Lung microvascular endothelial cell (primary cell): ENCODE data around the gene ASB10. TPM values are rescaled to one million over a fixed set of nuclear protein-coding genes. Genes with fewer than 3 reads are reported as not detected.

Experiments
- DNase-seq, 2 donors: peaks; one replicate each; pipeline versions ENCODE4 v3.0.0 to v3.0.0-alpha.2; 2010; ENCODE audit warnings: low read depth in 2 of 2
- total RNA-seq: library from RNA; depleted of rRNA; stranded (reverse); fragments of >200 nt; gene quantifications from 2 replicates; pipeline ENCODE4 v1.2.1, GENCODE V29; 2014

Gene ASB10
- total RNA-seq, 1 donor from 2014 or later, result not detected

GRCh38 chr7:151135866-151136843 lies 50.9 kb downstream of the ASB10 start:
- DNase-seq, result no peak

DNA sequence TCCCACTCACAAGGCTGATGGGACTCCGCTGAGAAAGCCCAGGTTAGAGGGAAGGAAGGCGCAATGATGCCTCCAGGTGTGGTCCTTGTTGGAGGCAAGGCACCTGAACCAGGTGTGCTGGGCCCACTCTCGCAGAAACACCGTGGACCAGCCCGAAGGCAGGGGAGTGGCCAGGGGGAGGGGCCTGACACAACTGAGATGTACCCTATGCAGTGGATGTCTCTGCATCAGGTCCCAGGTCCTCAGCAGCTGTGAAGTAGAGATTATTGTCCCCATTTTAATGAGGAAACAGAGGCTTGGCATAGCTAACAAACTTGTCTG lies 51.6 kb downstream of the ASB10 start:
- DNase-seq, result no peak

GRCh38 chr7:151134743-151135524 lies 52.1 kb downstream of the ASB10 start:
- no peak for DNase-seq

GRCh38 chr7:151133986-151134742 lies 52.9 kb downstream of the ASB10 start:
- DNase-seq, result no peak

DNA sequence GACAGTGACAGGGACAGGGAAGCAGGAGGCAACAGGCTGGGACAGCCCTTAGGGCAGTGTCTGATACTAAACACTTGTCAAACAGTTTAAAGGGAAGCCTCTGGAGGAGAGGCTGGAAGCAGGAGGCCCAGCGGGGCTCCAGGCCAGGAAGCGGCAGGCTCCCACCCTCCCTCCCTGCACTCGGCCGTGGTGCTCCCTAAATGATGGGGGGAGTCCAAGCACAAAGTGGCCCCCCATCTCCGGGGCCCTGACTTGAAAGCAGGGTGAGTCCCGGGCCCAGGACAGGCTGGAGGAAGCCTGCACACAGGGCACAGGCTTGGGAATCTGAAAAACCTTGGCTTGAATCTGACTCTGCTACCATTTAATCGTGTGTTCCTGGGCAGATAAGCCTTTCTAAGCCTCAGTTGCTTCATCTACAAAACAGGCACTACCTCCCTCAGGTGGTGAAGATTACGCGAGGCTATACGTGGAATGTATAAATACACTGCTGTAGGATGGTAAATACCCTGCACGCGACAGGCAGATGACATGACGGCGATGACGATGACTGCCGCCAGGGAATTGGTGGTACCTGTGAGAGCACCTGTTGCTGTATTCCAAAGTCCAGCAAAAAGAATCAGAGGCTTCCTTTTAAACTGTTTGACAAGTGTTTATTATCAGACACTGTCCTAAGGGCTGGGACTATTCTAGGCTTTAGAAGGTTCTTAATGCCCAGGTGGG lies 53.6 kb downstream of the ASB10 start:
- DNase-seq, result no peak

DNA sequence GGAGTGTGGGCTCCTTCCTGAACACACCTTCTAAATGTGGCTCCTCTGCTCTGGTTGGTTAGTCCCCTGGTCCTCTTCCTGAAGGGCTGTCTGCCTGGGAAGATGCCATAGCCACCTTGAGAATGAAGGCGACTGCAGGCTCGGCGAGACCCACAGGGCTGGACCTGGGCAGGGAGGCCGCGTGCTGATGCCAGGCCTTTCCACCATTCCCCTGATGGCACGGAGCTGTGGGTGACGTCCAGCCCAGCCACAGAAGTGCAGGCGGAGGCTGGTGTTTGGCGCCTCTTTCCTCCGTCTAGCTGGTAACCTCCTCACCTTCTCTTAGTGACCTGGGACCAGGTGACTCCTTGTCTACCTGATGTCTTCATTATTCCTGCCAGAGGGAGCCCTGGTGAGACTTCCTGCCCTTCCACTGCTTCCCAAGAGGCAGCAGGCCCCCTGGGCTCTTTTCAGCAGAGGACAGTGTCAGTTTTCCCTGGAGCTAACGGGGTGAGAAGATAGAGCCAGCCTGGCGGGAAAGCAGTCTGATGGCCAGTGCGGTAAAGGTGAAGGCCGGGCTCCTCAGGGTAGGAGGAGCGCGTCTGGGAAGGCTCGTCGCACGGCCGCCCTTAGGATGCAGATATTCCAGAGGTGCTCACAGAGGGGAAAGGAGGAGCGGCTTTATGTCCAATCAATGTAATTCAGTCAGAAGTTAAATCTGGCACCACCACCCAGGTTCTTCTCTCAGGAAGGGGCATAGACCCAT lies 54.4 kb downstream of the ASB10 start:
- no peak for DNase-seq

DNA sequence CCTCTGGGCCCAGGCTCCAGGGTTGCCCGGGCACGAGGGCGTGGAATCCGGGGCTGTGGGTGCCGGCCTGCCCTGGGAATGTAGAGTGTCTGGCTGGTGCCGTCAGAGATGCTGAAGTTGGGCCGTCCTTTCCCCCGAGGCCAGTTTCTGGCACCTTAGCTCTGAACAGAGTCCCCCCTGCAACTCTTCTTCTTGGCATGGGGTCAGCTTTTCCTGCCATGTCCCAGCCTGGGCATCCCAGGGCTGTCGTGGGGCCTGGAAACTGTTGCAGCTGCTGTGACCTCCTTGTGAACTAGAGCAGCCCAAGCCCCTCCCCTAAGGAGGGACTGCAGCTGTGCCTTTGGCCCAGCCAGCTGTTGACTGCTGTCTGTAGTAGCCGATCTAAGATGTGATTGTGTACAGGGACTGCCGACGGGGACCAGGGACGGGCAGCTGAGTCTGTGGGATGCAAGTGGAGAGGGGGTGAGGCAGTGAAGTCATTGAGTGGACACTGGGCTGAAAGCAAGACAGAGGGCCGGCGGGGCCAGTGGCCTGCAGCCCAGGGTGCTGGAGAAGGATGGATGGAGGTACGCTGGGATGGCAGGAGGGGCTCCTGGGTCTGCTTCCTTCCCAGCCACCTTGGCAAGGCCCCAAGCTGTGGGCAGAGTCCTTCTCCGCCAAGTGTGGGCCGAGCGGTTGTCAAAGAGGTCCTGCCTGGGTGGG lies 55.3 kb downstream of the ASB10 start:
- DNase-seq, result no peak

DNA sequence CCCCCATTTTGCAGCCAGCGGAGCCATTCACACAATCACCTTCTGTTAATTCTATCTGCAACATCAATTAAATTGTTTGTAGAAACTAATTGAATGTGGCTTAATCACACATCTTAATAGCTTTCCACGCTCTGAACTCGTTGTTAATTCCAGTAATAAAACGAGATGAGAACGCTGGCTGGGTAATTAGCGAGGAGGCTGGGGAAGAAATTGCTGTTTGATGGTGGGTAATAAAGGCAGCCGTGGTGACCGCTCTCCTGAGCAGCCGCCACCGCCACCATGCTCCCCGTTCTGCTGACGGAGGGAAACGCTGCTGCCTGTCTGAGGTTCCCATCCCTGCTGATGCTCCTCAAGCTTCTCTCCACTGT lies 55.8 kb downstream of the ASB10 start:
- no peak for DNase-seq

DNA sequence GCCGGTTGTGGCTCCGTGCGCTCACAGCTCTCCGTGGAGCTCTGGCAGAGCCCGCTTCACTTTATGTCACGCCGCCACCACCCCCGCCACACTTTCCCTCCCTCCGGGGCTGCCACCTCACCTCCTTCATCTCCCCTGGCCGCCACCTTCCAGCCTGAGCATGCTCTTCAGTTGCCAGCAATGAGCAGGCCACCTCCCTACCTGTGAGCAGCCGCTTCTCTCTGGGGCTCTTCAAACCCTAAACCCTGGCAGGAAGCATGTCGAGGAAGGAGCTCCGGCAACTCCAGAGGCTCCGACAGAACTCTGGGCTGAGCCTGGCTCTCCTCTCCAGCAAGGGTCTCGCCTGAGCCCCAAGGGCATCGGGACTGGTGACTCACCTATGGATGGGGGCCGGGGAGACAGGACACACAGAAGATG lies 56.3 kb downstream of the ASB10 start:
- DNase-seq, result no peak

- DNase-seq, result no peak
These were observed 57.0 kb downstream of the ASB10 start for GRCh38 chr7:151129960-151130591.

GRCh38 chr7:151129117-151129959 lies 57.7 kb downstream of the ASB10 start:
- no peak for DNase-seq

DNA sequence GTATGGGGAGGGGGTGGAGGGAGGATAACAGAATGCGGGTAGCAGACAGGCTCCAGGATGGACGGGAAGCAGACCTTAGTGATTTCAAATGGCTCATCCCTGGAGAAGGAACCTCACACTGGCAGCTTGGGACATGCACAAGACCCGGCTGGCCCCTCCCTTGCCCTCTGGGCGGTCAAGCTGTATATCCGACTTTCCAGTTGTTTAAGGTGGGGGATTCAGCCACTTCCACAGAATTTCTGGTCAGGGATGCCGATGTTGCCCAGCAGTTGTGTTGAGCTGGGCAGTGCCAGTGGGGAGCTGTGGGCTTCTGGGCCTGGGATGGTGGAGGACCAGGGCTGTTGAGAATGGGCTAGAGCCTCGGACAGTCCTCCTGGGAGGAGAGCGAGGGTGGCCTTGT lies 58.3 kb downstream of the ASB10 start:
- no peak for DNase-seq

- DNase-seq, result no peak
These were observed 58.9 kb downstream of the ASB10 start for GRCh38 chr7:151128144-151128543.

DNA sequence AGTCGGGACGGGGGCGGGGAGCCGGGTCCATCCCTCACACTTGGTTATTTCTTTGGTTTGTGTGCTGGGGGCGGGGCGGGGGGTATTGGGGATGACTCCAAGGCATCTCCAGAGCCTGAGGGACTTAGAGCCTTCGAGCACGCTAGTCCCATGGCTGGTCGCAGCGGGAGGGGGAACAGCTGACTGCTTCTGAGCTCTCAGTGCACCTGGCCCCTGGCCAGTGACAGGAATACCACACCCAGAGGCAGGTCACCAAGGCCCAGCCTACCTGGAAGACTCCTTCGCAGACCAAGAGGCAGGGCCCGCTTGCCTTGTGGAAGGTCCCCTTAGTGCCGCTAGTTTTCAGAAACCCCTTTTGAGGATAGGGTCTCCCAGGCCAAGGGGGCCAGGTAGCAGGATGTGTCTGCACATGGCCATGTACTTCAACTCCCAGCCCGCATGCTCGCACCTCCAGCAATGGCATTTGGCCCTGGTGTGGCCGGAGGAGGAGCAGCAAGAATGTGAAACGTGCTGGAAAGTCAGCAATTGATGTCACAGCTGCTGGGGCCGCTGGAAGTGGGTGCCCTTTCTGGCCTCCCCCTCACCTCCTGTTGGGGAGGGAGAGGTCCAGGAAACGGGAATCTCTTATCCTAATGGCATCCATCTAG lies 60.4 kb downstream of the ASB10 start:
- DNase-seq, result no peak

DNA sequence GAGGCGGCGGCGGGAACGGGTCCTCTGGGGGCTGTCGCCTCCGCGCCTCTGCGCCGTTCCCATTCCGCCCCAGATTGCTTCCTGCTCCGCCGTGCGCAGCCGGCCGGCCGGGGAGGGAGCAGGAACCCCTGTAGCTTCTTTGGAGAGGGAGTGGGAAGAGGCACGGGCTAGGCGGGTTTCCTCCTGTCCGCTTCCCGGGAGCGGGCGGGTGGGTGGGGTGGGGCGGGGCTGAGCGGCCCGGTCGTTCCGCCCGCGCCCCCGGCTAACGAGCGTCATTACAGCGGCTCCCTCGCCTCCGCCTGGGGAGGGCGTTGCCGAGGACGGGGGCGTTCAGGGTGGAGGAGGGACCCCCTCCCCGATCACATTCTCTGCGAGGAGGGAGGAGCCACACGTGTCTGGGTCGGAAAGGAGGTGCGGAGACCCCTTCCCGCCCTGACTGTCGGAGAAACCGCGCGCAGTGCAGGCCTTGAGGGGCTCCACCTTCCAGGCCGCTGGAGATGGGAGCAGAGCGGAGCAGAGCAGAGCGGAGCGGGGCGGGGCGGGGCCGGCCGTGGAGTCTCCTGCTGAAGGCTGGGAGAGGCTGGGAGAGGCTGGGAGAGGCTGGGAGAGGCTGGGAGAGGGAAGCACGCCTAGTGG lies 61.1 kb downstream of the ASB10 start:
- no peak for DNase-seq
